RWPE1 (cell line): Measurements from ENCODE around the gene ASTN2.

Experiments used
- CTCF ChIA-PET: fragments of 350-600 bp; sonication (Branson Sonifier 250); formaldehyde crosslinking; extraction: SDS; loops from one replicate; lab custom pipeline; 2021; lab: Yijun Ruan, JAX
- POLR2A ChIA-PET: fragments of 400-600 bp; formaldehyde crosslinking; extraction: SDS; loops from one replicate; lab custom pipeline; 2020; ENCODE audit warnings: antibody characterized with exemption; ENCODE audit not compliant: low non-redundant PET; lab: Yijun Ruan, JAX
- DNase-seq: peaks from one replicate; pipeline ENCODE4 v3.0.0; 2012; ENCODE audit warnings: low spot score
- H3K27ac ChIP-seq: fragments of 450-650 bp; 2 replicates; pipeline ENCODE4 v1.5.1; 2017
- TF ChIP-seq, protein P1 (sequence below): fragments of 450-650 bp; conservative IDR thresholded peaks from 2 replicates; pipeline ENCODE4 v1.5.1; 2017; ENCODE audit warnings: low read depth, mild to moderate bottlenecking

Gene ASTN2

DNA sequence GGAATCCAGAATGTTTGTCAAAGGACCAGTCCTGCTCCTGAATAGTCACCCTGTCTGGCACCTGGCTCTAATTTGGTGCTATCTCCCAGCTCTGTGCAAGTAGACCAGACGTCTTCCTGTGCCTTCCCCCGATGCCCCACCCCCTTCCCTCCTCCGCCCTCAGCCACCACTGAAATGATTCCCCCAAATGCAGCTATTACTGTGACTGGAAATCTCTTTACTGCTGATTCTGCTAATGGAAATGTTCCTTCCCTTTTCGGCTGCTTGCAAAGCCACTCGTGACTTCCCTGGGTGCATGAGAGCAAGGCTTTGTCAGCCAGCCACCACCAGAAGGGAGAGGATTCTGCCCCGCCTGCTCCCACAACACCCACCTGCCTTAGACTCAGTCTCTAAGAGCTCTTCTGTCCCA lies 11.4 kb downstream of the ASTN2 start:
- no peak for DNase-seq
- TF ChIP-seq, protein P1, sequence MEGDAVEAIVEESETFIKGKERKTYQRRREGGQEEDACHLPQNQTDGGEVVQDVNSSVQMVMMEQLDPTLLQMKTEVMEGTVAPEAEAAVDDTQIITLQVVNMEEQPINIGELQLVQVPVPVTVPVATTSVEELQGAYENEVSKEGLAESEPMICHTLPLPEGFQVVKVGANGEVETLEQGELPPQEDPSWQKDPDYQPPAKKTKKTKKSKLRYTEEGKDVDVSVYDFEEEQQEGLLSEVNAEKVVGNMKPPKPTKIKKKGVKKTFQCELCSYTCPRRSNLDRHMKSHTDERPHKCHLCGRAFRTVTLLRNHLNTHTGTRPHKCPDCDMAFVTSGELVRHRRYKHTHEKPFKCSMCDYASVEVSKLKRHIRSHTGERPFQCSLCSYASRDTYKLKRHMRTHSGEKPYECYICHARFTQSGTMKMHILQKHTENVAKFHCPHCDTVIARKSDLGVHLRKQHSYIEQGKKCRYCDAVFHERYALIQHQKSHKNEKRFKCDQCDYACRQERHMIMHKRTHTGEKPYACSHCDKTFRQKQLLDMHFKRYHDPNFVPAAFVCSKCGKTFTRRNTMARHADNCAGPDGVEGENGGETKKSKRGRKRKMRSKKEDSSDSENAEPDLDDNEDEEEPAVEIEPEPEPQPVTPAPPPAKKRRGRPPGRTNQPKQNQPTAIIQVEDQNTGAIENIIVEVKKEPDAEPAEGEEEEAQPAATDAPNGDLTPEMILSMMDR = no peak
- POLR2A ChIA-PET = no interaction called here
- H3K27ac ChIP-seq = no peak overlapping the region
- CTCF ChIA-PET = no interaction called here

DNA sequence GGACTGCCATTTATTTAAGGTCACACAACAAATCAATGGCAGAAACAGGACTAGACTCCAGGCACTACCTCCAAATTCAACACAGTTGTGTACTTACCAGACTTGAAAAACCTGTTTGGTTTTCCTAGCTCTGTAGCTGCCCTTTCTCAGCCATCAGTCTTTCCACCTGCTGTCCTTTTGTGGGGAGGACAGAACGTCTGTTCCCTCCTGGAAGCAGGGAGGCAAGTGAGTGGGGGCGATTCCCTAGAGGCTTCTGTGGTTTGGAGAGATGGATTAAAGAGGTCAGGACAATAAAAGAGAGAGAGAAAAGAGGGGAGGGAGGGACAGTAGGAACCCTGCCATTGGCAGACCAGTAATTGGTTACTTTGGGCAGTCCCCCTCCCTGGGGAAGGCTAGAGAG lies 14.7 kb downstream of the ASTN2 start:
- H3K27ac ChIP-seq = no peak overlapping the region
- TF ChIP-seq, protein P1 = no peak
- CTCF ChIA-PET = interaction anchor here (1.4 kb wide), 1 partner anchor 10 kb away, joined by 6 read pairs; no protein-coding TSS in a partner anchor
- no peak for DNase-seq
- POLR2A ChIA-PET = no interaction called here

DNA sequence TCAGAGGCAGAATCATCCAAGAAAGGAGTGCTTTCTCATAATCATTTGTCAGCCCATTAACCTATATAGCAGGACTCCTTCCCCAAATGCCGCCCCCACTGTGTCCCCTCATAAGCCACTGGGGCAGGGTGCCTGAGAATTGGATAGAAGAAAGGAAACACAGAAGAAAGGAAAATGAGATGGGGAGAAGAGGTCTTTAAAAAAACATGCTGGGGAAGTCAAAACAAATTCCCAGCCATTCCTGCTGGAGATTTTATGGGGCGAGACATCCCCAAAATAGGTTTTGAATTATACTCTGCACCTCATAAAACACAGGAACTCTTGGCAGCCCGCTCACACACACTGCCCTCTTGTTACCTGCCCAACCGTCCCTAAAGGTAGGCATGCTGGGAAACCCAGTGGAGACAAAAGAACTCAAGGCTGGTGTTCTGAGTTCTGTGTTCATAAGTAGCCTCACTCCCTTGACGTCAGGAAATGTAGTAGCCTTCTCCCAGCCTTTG lies 19.7 kb downstream of the ASTN2 start:
- DNase-seq = no peak
- CTCF ChIA-PET = no interaction called here
- POLR2A ChIA-PET = no interaction called here
- H3K27ac ChIP-seq = no peak overlapping the region
- TF ChIP-seq, protein P1 = no peak

DNA sequence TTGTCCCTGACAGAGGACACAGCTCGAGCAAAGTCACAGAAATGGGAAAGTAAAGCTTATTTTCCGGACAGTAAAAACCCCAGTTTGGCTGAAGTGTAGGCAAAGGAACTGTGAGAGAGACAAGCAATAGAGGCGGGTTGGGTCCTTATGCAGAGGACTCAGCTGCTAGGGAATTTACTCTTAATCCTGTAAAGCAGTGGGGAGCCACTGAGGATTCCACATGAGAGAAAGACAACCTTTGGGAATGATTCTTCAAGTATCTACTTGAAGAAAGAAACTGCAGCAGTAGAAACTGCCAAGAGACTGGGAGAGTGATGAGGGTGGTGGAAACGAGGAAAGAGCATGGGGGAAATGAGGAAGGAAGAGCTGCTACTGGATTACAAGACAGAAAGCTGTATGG lies 20.2 kb downstream of the ASTN2 start:
- ChIA-PET CTCF (no interaction called here), POLR2A (no interaction called here)
- no peak for DNase-seq
- TF ChIP-seq, protein P1 = no peak
- no peak overlapping the region for H3K27ac ChIP-seq

DNA sequence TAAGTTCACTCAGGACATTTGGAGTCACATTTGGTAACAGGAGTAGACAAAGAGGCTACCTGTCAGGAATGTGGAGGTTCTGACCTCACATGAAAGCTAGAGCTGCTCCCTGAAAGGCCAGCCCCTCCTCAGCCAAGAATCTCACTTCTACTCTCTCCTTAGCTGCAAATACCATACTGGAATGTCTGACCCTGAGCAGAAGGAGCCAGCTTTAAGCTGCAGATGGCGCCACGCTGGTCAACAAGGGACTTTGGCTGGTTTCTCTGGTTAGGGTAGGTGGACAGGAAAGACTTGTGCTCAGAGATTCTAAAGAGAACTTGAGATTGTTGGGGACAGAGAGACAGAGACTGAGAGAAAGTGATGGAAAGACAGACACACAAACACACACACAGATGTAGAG lies 21.9 kb downstream of the ASTN2 start:
- H3K27ac ChIP-seq = no peak overlapping the region
- CTCF ChIA-PET = no interaction called here
- DNase-seq = no peak
- POLR2A ChIA-PET = no interaction called here
- TF ChIP-seq, protein P1 = no peak

DNA sequence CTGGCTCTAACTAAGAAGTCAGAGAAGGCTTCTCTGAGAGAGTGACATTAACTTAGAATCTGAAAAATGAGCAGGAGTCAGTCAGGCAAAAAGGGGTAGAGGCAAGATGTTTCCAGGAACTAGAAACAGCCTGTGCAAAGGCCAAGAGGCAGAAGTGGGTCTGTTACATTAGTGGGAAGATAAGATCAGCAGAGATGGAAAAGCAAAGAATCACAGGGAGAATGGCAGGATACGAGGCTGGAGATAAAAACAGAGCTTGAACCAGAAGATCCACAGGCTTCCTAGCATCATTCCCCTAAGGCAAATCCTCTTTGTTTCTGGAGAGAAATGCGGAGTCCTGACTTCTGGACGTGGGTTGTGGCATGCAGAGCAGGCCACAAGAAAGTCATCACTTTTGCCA lies 27.4 kb downstream of the ASTN2 start:
- no peak overlapping the region for H3K27ac ChIP-seq
- TF ChIP-seq, protein P1 = no peak
- POLR2A ChIA-PET = no interaction called here
- CTCF ChIA-PET = interaction anchor here (0.6 kb wide), 1 partner anchor 56 kb away, joined by 3 read pairs; no protein-coding TSS in a partner anchor
- DNase-seq = no peak
